KBM-7 (cell line): ENCODE measurements around the gene PRAF2.
A peak's percentile ranks its signal among the peaks of the same experiment; 100 is the strongest.

Experiments
- DNase-seq: peaks from one replicate; pipeline ENCODE4 v3.0.0-alpha.2; 2015
- in situ Hi-C: fragments of 300-500 bp; cut with MboI; formaldehyde crosslinking; loops from 2 replicates; pipeline ENCODE4 v1.14.3; 2020; ENCODE audit warnings: low sequenced_read_pairs, low pct_unique_long_range_greater_than_20kb, mixed read lengths

Gene PRAF2

GRCh38 chrX:49053223-49054072, 20.4 kb downstream of the PRAF2 start:
- in situ Hi-C loops: no loop called here
- peak; percentile 74 for DNase-seq

GRCh38 chrX:49043987-49044281, 29.9 kb downstream of the PRAF2 start:
- in situ Hi-C loops: no loop called here
- no peak for DNase-seq

DNA sequence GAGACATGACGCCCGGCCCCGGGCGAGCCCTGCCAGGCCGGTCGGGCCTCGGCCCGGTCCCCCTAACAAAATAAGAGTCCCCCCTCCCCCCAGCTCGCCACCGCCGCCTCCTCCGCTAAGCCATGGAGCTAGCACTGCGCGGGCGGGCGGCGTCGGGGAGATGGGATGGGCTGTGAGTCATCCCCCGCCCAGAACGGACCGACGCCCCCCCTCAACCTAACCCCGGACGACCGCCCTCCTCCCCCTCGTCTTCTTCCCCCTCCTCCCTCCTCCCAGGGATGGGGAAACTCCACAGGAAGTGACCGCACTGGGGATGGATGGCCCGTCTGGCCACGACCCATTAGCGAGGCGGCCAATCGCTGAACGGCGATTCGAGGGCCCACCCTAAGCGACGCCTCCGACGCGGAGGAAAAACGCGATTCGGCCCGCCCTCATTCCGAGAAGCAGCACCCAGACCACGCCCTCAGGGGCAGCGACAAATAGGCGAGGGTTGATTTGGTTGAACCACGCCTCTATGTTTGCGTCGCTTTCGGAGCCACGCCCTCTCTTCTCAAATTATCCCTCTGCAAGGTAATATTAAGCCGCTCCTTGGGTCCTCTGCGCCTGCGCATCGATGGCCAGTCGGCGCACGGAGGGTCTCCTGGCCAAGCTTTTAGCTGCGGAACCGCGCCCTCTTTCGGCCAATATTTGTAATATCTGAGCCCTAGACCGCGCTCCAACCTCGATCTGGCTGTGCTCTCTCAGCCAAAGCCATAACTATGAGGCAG, 30.4 kb downstream of the PRAF2 start, which contains the start of gene TFE3:
Gene TFE3 (minus strand): TSS at position 138 of the 767 bp plus-strand sequence. CDS start 131 bp downstream, at position 7.
- peak; percentile 100 for DNase-seq
- in situ Hi-C loops: no loop called here

DNA sequence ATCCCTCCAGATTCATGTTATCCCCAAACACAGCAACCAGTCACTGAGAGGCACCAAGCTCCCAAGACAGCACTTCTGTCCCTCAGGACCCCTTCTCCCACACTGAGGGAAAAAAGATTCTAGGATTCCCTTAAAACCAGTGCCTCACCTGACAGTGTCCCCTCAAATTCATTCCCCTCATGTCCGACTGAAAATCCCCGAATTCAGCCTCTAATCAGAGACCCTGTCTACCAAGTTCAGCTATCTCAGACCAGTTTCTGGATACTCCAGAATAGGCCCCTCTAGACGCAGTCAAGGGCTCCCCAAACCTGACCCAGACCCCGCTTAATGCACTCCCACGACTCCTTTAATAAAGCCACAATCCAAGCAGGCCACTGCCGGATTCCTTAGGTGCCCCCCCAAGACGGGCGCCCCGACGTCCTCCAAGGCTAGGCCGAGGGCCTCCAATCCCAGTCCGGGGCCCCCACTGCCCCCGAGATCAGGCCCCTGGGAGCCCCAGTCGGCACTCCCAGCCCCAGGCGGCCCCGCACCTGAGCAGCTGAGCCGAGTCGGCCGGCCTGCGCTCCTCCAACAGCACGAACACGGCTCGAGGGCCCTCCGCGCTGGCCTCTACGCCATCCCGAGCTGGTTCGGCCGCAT, 31.1 kb downstream of the PRAF2 start:
- DNase-seq: peak; percentile 24
- in situ Hi-C loops: no loop called here

DNA sequence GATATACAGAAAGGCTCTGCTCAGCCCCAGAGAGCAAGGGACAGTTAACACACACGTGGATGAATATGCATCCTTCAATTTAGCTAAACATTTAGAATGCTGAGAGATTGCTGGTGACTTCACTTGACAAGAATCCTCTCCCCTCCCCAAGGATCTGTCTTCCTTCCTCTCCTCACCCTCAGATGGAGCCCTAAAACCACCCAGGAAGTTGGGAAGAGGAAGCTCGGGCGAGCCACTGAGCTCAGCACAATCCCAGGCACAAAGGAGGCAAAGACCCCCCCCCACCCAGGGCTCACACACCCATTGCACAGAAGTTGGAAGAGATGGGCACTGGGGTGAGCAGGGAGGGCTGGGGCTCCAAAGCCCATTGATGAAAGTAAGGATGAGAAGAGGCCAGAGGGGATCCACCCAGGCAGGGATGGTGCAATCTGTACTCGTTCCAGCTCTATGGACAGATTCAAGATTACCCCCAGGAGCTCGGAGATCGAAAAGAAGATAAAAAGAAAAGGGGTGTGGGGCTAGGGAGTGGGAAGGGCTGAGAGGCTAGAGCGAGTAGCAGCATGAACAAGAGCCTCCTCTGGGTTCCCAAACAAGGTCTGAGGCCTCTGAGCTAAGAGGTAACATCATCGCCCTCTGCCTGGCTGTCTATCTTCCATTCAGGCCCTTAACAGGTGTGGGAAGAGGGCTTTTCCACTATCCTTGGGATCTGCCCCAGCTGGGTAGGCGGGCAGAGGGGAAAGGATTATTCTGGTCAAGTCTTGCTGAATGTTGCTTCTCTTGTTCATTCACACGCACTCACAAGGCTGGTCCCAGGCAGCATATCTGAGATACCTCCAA, 31.8 kb downstream of the PRAF2 start:
- in situ Hi-C loops: no loop called here
- DNase-seq: peak; percentile 48

DNA sequence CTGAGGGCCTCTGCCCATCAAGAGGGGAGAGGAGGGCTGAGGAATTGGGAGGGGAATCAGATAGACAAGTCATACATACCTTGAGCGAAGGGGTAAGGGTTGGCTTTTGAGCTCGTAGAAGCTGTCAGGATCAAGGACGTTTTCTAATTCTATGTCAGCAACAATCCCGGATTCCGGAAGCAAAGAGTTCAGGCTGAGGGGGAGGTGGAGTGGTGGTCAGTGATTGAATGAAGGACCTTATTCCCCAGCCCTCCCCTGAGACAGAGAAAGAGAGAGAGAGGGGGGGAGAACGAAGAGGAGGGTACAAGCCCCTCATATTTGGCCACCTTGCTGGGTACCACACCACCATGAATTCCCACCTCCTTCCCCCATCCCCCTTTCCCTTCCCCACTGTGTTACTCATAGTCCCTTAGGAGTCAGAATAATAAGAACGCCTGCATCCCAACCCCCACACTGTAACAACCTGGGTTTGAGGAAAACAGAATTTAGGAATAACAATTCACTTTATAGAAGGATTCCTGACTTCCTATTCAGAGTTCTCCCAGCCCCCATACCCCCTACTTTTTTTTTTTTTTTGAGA, 33.3 kb downstream of the PRAF2 start:
- in situ Hi-C loops: no loop called here
- no peak for DNase-seq

DNA sequence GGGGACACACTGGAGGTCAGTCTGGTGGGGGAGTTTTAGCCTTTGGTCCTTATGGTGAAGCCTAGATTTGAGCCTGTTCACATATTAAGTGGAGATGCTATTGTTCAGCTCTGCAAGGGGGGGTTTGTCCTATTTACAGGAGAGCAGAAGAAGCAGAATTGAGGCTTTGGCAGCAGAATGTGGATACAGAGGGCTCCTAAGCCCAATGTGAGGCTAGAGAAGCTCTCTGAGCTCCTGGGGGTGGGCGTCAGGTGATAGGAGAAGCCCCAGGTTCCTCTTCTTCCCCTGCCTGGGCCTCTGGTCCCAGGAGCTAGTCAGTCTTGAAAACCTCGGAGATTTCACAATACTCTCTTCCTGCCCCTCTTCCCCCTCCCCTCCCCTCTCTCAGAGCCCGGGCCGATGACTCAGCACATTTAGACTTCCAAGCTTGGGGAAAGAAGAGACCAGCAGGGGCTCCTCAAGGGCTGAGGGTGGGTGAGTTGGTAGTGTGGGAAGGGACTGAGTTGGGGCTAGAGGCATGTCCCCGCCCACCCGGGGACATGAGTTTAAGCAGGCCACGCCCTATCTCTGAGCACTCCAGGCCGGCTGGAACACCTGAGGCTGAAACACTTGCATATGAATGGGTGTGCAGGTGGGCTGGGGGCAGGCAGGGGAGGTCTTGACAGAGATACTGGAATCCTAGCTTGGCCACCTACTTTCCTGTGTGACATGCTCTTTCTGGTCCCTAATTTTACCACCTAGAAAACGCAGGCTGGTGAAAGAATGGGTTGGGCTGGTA, 34.0 kb downstream of the PRAF2 start:
- in situ Hi-C loops: no loop called here
- DNase-seq: peak; percentile 98

- DNase-seq: no peak
- in situ Hi-C loops: no loop called here
These were observed 35.8 kb downstream of the PRAF2 start for GRCh38 chrX:49037883-49038475.

GRCh38 chrX:49030283-49030682, 43.5 kb downstream of the PRAF2 start:
- DNase-seq: no peak
- in situ Hi-C loops: no loop called here

DNA sequence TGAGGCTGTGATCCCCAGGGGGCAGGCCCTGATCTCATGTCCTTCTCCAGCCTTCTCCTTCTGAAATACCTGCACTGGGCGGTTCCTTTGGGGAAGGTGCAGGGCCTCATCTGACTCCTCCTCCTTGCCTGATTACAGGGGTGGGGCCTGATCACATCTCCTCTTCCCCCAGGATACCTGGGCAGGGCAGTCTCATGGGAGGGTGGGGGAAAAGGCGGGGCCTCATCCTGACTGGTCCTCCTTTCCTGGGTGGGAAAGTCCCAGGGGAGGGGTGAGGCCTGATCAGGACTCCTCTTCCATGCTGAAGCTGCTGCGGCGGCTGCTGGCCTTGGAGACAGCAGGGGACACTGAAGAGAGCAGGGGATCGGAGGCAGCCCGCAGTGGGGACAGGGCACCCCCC, 43.9 kb downstream of the PRAF2 start:
- in situ Hi-C loops: no loop called here
- no peak for DNase-seq
